BE2C (cell line): ENCODE measurements around the gene A1BG.

Experiments
- DNase-seq: peaks from one replicate; pipeline ENCODE4 v3.0.0-alpha.2; 2020
- H3K27me3 ChIP-seq: fragments of 250-450 bp; sonication (Bioruptor Pico); 2 replicates; pipeline ENCODE4 v1.5.1; 2020; ENCODE audit warnings: mild to moderate bottlenecking
- H3K36me3 ChIP-seq: fragments of 250-450 bp; sonication (Bioruptor Pico); 2 replicates; pipeline ENCODE4 v1.5.1; 2020; ENCODE audit warnings: mild to moderate bottlenecking
- H3K4me1 ChIP-seq: fragments of 250-450 bp; sonication (Bioruptor Pico); 2 replicates; pipeline ENCODE4 v1.5.1; 2020
- H3K4me3 ChIP-seq: 2 replicates; pipeline ENCODE4 v1.5.1; 2011; ENCODE audit warnings: low read depth, low read length
- H3K9me3 ChIP-seq: fragments of 250-450 bp; sonication (Bioruptor Pico); 2 replicates; pipeline ENCODE4 v1.5.1; 2020
- CTCF ChIP-seq: IDR thresholded peaks from 2 replicates; pipeline ENCODE4 v1.5.1; 2012; ENCODE audit warnings: mild to moderate bottlenecking, low read depth, low read length

Gene A1BG

GRCh38 chr19:58387338-58388174 is 34.3 kb upstream of the A1BG start:
- Histone ChIP-seq H3K9me3 (no peaks in the 10 kb centered on the region), H3K36me3 (peaks cover 53% of the 10 kb centered on the region), H3K4me3 (peak overlapping the region; percentile 100), H3K27me3 (no peaks in the 10 kb centered on the region), H3K4me1 (peaks cover 7% of the 10 kb centered on the region)
- TF ChIP-seq CTCF = no peak; the same call in 1 of the 2 replicates
- no peak for DNase-seq

GRCh38 chr19:58386576-58387337 is 33.5 kb upstream of the A1BG start, which contains the start of gene RPS5:
TSS of gene RPS5 (plus strand) at chr19:58387269. CDS start at chr19:58388138, 869 bp downstream.
- Histone ChIP-seq H3K4me1 (peaks cover 7% of the 10 kb centered on the region), H3K27me3 (no peaks in the 10 kb centered on the region), H3K36me3 (peaks cover 45% of the 10 kb centered on the region), H3K9me3 (no peaks in the 10 kb centered on the region), H3K4me3 (peak within 1 kb of the TSS; percentile 100)
- peak; percentile 96 for DNase-seq
- no peak for TF ChIP-seq CTCF

GRCh38 chr19:58385891-58386575 is 32.7 kb upstream of the A1BG start:
- Histone ChIP-seq H3K36me3 (peaks cover 37% of the 10 kb centered on the region), H3K4me3 (peak overlapping the region; percentile 100), H3K9me3 (no peaks in the 10 kb centered on the region), H3K27me3 (no peaks in the 10 kb centered on the region), H3K4me1 (peaks cover 7% of the 10 kb centered on the region)
- no peak for TF ChIP-seq CTCF
- DNase-seq = peak; percentile 28

GRCh38 chr19:58385313-58385890 is 32.1 kb upstream of the A1BG start:
- H3K36me3 ChIP-seq = peaks cover 31% of the 10 kb centered on the region
- peak overlapping the region; percentile 100 for H3K4me3 ChIP-seq
- no peaks in the 10 kb centered on the region for H3K27me3 ChIP-seq
- DNase-seq = no peak
- no peaks in the 10 kb centered on the region for H3K9me3 ChIP-seq
- H3K4me1 ChIP-seq = peaks cover 7% of the 10 kb centered on the region
- no peak for TF ChIP-seq CTCF

GRCh38 chr19:58382997-58383603 is 29.8 kb upstream of the A1BG start:
- peaks cover 7% of the 10 kb centered on the region for H3K4me1 ChIP-seq
- no peaks in the 10 kb centered on the region for H3K9me3 ChIP-seq
- DNase-seq = no peak
- H3K36me3 ChIP-seq = peaks cover 8% of the 10 kb centered on the region
- TF ChIP-seq CTCF = no peak
- H3K4me3 ChIP-seq = no peak overlapping the region
- H3K27me3 ChIP-seq = no peaks in the 10 kb centered on the region
